Measurements from ENCODE around the gene TMEM237. TPM values are rescaled to one million over a fixed set of nuclear protein-coding genes. Genes with fewer than 3 reads are reported as not detected.
"Not testable (repeated sequence)": the region's sequence is repeated elsewhere in the genome, so short reads cannot be mapped to it uniquely, and the experiment has no call there.

Gene TMEM237
- total and polyA plus RNA-seq, 10 donors, result 3.0 to 12.7 (median 6.3) TPM

- H3K4me1 ChIP-seq, result no peaks in the 10 kb centered on the region
- intact Hi-C loops (cut with DNase I; ENCODE audit: low total_unique reads), result no loop called here
- TF ChIP-seq POLR2AphosphoS5 (IDR thresholded peaks at IDR 0.05) (no peak), POLR2A (IDR thresholded peaks at IDR 0.05) (no peak), CTCF (IDR thresholded peaks at IDR 0.05 in 8 of 11, conservative IDR thresholded peaks at IDR 0.05 in 3 of 11) (no peak)
- no peaks in the 10 kb centered on the region for H3K27me3 ChIP-seq (replicated peaks in 1 of 7)
- no peak for DNase-seq
- H3K9me3 ChIP-seq, result peaks cover 0 to 4% (median 0%) of the 10 kb centered on the region in 8 donors
- H3K4me3 ChIP-seq, result no peak overlapping the region
- no peaks in the 10 kb centered on the region for H3K36me3 ChIP-seq
- H3K27ac ChIP-seq, result no peak overlapping the region
- 78 to 88% (median 82%) methylated on average over 2 of the region's 2 CpGs for WGBS, 5 donors
Measured at GRCh38 chr2:201673546-201673945, 30.2 kb upstream of the TMEM237 start.

- H3K4me1 ChIP-seq; DNase-seq; H3K27me3 ChIP-seq (replicated peaks in 1 of 7); H3K36me3 ChIP-seq; H3K9me3 ChIP-seq; H3K4me3 ChIP-seq; H3K27ac ChIP-seq; intact Hi-C loops (cut with DNase I; ENCODE audit: low total_unique reads): not testable (repeated sequence)
- WGBS, 5 donors, result 55 to 63% (median 61%) methylated on average over 4 of the region's 4 CpGs
Measured at GRCh38 chr2:201671205-201671604, 27.9 kb upstream of the TMEM237 start.

- DNase-seq, result no peak
- H3K27ac ChIP-seq, result no peak overlapping the region
- no peak overlapping the region for H3K4me3 ChIP-seq
- intact Hi-C loops (cut with DNase I; ENCODE audit: low total_unique reads), result no loop called here
- H3K36me3 ChIP-seq, result no peaks in the 10 kb centered on the region
- WGBS, 5 donors, result 88 to 97% (median 95%) methylated on average over 1 of the region's 1 CpG
- peaks cover 0 to 4% (median 0%) of the 10 kb centered on the region in 8 donors for H3K9me3 ChIP-seq
- no peaks in the 10 kb centered on the region for H3K4me1 ChIP-seq
- no peak for TF ChIP-seq POLR2AphosphoS5 (IDR thresholded peaks at IDR 0.05)
- TF ChIP-seq CTCF (IDR thresholded peaks at IDR 0.05 in 8 of 11, conservative IDR thresholded peaks at IDR 0.05 in 3 of 11), result no peak
- no peaks in the 10 kb centered on the region for H3K27me3 ChIP-seq (replicated peaks in 1 of 7)
Measured at GRCh38 chr2:201669865-201670264, 26.6 kb upstream of the TMEM237 start.

GRCh38 chr2:201668402-201668910, 25.2 kb upstream of the TMEM237 start:
- Histone ChIP-seq H3K9me3 (peaks cover 0 to 4% (median 0%) of the 10 kb centered on the region in 8 donors), H3K36me3 (no peaks in the 10 kb centered on the region), H3K4me3 (no peak overlapping the region), H3K4me1 (no peaks in the 10 kb centered on the region), H3K27ac (no peak overlapping the region), H3K27me3 (replicated peaks in 1 of 7) (no peaks in the 10 kb centered on the region)
- no peak for TF ChIP-seq CTCF (IDR thresholded peaks at IDR 0.05 in 8 of 11, conservative IDR thresholded peaks at IDR 0.05 in 3 of 11)
- no peak for TF ChIP-seq POLR2AphosphoS5 (IDR thresholded peaks at IDR 0.05)
- TF ChIP-seq POLR2A (IDR thresholded peaks at IDR 0.05), result no peak
- intact Hi-C loops (cut with DNase I; ENCODE audit: low total_unique reads), result no loop called here
- DNase-seq, result no peak
- 50 to 76% (median 69%) methylated on average over 3 of the region's 3 CpGs for WGBS, 5 donors

- no peak for DNase-seq
- 80 to 94% (median 89%) methylated on average over 8 of the region's 8 CpGs for whole genome bisulfite sequencing, 5 donors
- TF ChIP-seq POLR2A (IDR thresholded peaks at IDR 0.05) (no peak), CTCF (IDR thresholded peaks at IDR 0.05 in 8 of 11, conservative IDR thresholded peaks at IDR 0.05 in 3 of 11) (no peak), POLR2AphosphoS5 (IDR thresholded peaks at IDR 0.05) (no peak)
- no peaks in the 10 kb centered on the region for H3K4me1 ChIP-seq
- H3K36me3 ChIP-seq, result no peaks in the 10 kb centered on the region
- no peak overlapping the region for H3K27ac ChIP-seq
- H3K4me3 ChIP-seq, result no peak overlapping the region
- intact Hi-C loops (cut with DNase I; ENCODE audit: low total_unique reads), result no loop called here
- no peaks in the 10 kb centered on the region for H3K27me3 ChIP-seq (replicated peaks in 1 of 7)
- H3K9me3 ChIP-seq, result no peaks in the 10 kb centered on the region
Measured at GRCh38 chr2:201664334-201664733, 21.0 kb upstream of the TMEM237 start.
